Mucosa of descending colon (tissue), 3 donors: ENCODE measurements around the gene MAML2. TPM values are rescaled to one million over a fixed set of nuclear protein-coding genes. Genes with fewer than 3 reads are reported as not detected.
A peak's percentile ranks its signal among the peaks of the same experiment; 100 is the strongest.

Source experiments
- ATAC-seq: fragments of 200-7000 bp; cut with Tn5 transposase; one replicate; pipeline ENCODE4 v1.9.1; 2020; ENCODE audit warnings: mild to moderate bottlenecking, moderate library complexity
- DNase-seq, 3 donors: peaks; one replicate each; pipeline ENCODE4 v3.0.0-alpha.2; 2020
- H3K36me3 ChIP-seq: fragments of 200-600 bp; one replicate; pipeline ENCODE4 v1.8.0; 2021; ENCODE audit warnings: low read depth, mild to moderate bottlenecking
- H3K4me1 ChIP-seq: fragments of 200-600 bp; one replicate; pipeline ENCODE4 v1.8.0; 2021; ENCODE audit warnings: low read depth, mild to moderate bottlenecking
- H3K4me3 ChIP-seq: fragments of 200-600 bp; one replicate; pipeline ENCODE4 v1.8.0; 2021; ENCODE audit warnings: mild to moderate bottlenecking
- H3K9me3 ChIP-seq: fragments of 200-600 bp; one replicate; pipeline ENCODE4 v1.8.0; 2021; ENCODE audit warnings: mild to moderate bottlenecking
- intact Hi-C, 2 donors: fragments of 100-400 bp; cut with DNase I in 1 of 2; cut with micrococcal nuclease in 1 of 2; formaldehyde crosslinking; loops; one replicate each; pipeline versions ENCODE4 v1.11.0 to v1.11.1; 2022; cut with DNase I, micrococcal nuclease
- total RNA-seq, 3 donors: library from RNA; stranded (reverse); fragmentation: NEBNext Ultra II Directional in 2 of 3; extraction: Animal tissue kit (Norgen Biotek cat#: 25700) in 2 of 3; gene quantifications; one replicate each; pipeline versions ENCODE4 v1.2.1 to v1.2.4, GENCODE V29; 2021 to 2023
- TF ChIP-seq, protein P1 (sequence below): fragments of 200-600 bp; IDR thresholded peaks from one replicate; pipeline ENCODE4 v1.8.0; 2022; ENCODE audit warnings: antibody characterized with exemption, mild to moderate bottlenecking
- donor health status: DM: no; HTN: no; CAD: no; lungs with moderate emphysema.
- donor health status: DM: no; HTN: no; CAD: no.
- donor health status: DM: no; HTN: yes; CAD: no.

Gene MAML2
- total RNA-seq, 3 donors from 2014 or later = 15.2 to 26.4 (median 15.8) TPM

DNA sequence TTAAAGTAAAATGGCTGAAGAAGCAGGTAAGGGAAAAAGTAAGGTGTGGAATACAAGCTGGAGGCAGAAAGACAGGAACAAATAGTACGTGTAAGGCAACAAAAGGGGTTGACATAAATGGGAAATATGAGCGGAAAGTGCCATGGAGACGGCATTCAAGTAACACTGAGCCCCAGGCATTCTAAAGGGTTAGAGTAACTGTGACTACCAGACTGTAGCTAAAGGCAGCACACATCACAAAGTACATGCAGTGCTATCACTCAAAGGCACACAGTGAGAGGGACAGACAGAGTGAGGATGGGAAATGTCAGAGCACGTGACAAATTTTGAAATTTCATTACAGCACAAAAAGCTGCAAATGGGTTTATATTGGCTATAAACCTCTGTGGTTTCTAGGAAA, 13.9 kb upstream of the MAML2 start:
- no peak for ATAC-seq
- Histone ChIP-seq H3K36me3 (no peaks in the 10 kb centered on the region), H3K4me1 (no peaks in the 10 kb centered on the region), H3K9me3 (no peaks in the 10 kb centered on the region), H3K4me3 (no peak overlapping the region)
- intact Hi-C loops = no loop called here
- no peak for DNase-seq
- TF ChIP-seq, protein P1, sequence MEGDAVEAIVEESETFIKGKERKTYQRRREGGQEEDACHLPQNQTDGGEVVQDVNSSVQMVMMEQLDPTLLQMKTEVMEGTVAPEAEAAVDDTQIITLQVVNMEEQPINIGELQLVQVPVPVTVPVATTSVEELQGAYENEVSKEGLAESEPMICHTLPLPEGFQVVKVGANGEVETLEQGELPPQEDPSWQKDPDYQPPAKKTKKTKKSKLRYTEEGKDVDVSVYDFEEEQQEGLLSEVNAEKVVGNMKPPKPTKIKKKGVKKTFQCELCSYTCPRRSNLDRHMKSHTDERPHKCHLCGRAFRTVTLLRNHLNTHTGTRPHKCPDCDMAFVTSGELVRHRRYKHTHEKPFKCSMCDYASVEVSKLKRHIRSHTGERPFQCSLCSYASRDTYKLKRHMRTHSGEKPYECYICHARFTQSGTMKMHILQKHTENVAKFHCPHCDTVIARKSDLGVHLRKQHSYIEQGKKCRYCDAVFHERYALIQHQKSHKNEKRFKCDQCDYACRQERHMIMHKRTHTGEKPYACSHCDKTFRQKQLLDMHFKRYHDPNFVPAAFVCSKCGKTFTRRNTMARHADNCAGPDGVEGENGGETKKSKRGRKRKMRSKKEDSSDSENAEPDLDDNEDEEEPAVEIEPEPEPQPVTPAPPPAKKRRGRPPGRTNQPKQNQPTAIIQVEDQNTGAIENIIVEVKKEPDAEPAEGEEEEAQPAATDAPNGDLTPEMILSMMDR = no peak

DNA sequence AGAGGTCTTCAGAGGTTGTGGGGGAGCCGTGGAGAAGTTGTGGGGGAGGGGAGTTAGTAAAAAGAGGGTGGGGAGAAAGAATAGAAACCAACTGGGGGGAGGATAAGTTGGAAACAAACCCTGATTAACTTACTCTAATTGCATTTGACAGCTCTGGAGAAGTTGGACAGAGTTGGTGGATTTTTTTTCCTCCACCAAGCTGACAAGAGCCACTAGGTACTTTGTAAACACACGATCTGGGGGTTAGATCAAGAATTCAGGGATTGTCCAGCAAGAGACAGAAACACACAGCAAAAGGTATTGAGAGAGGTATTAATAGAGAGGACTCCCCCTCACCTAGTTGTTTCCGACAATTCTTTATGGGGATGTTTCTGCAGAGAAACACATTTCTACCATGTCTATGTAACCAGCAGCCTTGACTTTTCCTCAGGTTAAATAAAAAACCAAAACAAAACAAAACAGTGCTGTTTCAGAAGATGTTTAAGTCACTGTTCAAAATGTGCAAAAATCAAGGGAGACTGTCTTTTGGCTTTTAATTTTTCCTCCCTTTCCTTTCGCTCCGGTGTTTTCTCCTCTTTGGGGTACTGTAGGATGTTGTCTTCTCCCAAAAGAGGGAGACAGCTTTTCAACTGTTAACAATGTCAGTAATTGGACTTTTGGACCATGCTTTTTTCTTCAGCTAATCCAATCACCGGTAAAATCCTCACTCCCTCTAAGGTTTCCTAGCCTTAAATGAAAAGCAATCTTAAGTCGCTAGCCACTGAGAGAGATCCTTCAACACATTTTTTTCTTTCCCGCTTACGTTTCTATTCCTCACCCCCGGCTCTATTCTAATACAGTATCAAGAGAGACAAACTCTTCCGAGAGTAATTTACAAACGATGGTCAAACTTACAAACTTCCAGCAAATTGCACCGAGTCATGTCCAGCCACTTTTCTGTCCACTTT, 708 bp downstream of the MAML2 start:
- H3K4me1 ChIP-seq = peaks cover 38% of the 10 kb centered on the region
- DNase-seq = no peak
- intact Hi-C loops = loop anchor here (5.0 kb wide), 3 partner anchors 35 to 505 kb away; no protein-coding TSS in a partner anchor

DNA sequence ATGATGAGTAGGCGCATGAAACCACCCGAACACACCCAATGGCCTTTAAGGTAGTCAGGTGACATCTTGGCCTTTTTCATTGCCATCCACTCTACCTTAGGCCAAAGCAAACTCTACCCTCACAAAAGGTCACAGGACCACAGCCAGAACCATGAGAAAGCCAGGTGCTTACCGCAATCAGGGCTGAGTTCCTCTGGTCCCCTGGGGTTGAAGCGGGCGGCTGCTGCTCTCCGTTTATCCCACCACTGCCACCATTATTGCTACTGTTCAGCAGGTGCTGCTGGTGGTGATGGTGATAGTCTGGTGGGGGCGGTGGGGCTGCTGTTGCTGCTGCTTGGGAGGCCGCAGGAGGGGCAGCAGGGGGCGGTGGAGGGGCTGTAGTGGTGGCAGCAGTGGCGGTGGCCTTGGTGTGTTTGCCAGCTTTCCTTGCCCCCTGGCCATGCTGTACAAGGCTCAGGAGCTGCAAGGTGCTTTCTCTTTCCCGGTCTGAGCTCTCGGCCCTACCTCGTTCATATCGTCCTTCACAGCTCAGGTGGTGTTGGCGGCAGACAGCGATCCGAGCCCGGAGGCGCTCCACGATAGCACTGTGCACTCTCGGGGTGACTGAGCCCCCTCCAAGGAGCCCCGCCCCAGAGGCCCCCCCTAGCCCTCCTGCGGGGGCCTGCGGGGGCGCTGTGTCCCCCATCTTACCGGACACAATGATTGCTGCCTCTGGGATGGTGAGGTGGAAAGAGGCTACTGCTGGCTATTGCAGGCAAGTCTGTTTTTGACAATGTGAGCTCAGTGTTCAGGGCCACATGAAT, 1.6 kb downstream of the MAML2 start:
- peak; percentile 70 to 83 (median 83) for DNase-seq
- intact Hi-C loops = loop anchor here (5.0 kb wide), 3 partner anchors 34 to 504 kb away; no protein-coding TSS in a partner anchor

More for the DNA sequence above, 708 bp downstream of the MAML2 start:
- no peaks in the 10 kb centered on the region for H3K36me3 ChIP-seq
- no peak for ATAC-seq
- peak overlapping the region; percentile 37 for H3K4me3 ChIP-seq
- no peaks in the 10 kb centered on the region for H3K9me3 ChIP-seq
- TF ChIP-seq, protein P1 = no peak

DNA sequence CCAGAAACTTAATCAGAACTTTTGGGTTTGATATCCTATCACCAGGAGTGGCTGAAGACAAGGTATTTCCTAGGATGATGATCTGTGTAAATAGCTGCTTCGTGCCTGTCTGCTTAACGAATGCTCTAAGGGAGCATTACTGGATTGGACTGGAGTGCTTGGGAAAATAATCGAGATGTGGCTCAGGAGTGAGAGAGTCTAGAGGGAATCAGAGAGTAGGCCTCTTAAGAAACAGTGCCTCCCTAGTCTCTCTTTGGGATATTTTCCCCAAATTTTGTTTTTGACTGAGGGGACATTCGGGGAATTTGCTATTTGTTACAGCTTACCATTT, 2.5 kb downstream of the MAML2 start:
- TF ChIP-seq, protein P1 = no peak
- H3K4me1 ChIP-seq = peaks cover 44% of the 10 kb centered on the region
- no peaks in the 10 kb centered on the region for H3K36me3 ChIP-seq
- no peaks in the 10 kb centered on the region for H3K9me3 ChIP-seq
- DNase-seq (no peak), ATAC-seq (no peak)
- no peak overlapping the region for H3K4me3 ChIP-seq
- intact Hi-C loops = loop anchor here (5.0 kb wide), 3 partner anchors 33 to 503 kb away; no protein-coding TSS in a partner anchor

More for the DNA sequence above, 1.6 kb downstream of the MAML2 start:
- ATAC-seq = peak; percentile 58
- TF ChIP-seq, protein P1 = no peak
- H3K9me3 ChIP-seq = no peaks in the 10 kb centered on the region
- H3K4me1 ChIP-seq = peaks cover 44% of the 10 kb centered on the region
- H3K36me3 ChIP-seq = no peaks in the 10 kb centered on the region
- H3K4me3 ChIP-seq = peak overlapping the region; percentile 37

DNA sequence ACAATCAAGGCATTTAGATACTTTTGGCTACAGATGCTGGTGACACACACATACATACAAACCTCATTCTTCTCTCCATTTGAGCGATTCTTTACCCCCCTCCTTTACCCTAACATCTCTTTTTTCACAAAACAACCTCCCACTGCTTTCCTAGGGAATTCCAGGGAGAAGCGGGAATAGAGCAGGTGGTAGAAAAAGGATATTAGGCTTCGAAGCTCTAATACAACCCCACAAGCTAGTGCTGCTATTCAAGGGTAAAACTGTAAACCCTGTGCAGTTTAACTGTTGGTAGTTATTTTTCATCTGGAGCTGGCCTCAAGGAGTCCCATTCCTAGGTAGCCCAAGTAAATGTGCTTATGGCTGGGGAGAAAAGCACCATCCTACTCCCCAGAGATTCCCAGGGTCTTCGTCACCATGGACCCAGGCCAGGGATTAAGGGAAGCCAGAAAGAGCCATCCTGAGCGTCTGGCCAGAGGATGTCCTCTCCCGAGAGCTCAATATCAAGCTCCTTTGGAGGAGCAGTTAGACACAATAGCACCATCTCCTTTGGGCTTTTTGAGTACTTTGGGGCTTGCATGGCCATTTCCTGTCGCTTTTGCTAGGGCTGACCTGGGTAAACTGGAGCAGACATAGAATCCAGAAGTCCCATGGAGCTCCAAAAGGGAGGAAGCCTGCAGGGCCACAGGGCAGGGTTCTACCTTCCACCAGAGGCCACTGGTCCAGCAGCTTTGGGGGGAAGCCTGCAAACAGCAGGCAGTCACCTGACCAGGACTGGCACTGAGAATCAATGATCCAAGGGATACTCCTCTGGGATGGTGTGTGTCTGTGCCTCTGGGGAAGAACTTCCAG, 3.1 kb downstream of the MAML2 start:
- H3K9me3 ChIP-seq = no peaks in the 10 kb centered on the region
- ATAC-seq (no peak), DNase-seq (peak in 2 of 3 donors; percentile 27 to 50)
- no peak overlapping the region for H3K4me3 ChIP-seq
- H3K36me3 ChIP-seq = no peaks in the 10 kb centered on the region
- H3K4me1 ChIP-seq = peaks cover 44% of the 10 kb centered on the region
- intact Hi-C loops = loop anchor here (5.0 kb wide), 3 partner anchors 33 to 503 kb away; no protein-coding TSS in a partner anchor
- TF ChIP-seq, protein P1 = no peak
